DND-41 (cell line): ENCODE data around the gene TLCD3B.

Experiments used
- ATAC-seq: fragments of 200-7000 bp; cut with Tn5 transposase; 3 replicates; pipeline ENCODE4 v1.9.1; 2021; ENCODE audit warnings: low read depth; ENCODE audit not compliant: insufficient read depth
- DNase-seq: peaks from one replicate; pipeline ENCODE4 v3.0.0-alpha.2; 2020
- H2AFZ ChIP-seq: 2 replicates; pipeline ENCODE4 v1.6.0; 2012; ENCODE audit warnings: low read depth, low read length
- H3K27ac ChIP-seq: 2 replicates; pipeline ENCODE4 v1.5.1; 2012; ENCODE audit warnings: low read length, inconsistent platforms
- H3K27me3 ChIP-seq: fragments of 200-600 bp; sonication (generic); 2 replicates; pipeline ENCODE4 v1.6.0; 2012; ENCODE audit warnings: low read length, mild to moderate bottlenecking, inconsistent platforms; ENCODE audit not compliant: insufficient read depth, poor library complexity
- H3K36me3 ChIP-seq: 2 replicates; pipeline ENCODE4 v1.5.1; 2012; ENCODE audit warnings: low read length, inconsistent platforms; ENCODE audit not compliant: insufficient read depth
- H3K4me1 ChIP-seq: 2 replicates; pipeline ENCODE4 v1.5.1; 2012; ENCODE audit warnings: mild to moderate bottlenecking, low read length; ENCODE audit not compliant: insufficient read depth
- H3K4me2 ChIP-seq: 2 replicates; pipeline ENCODE4 v1.6.0; 2012; ENCODE audit warnings: mild to moderate bottlenecking, moderate library complexity, low read length, inconsistent platforms; ENCODE audit not compliant: insufficient read depth
- H3K4me3 ChIP-seq, 2 experiments: fragments of 200-600 bp in 1 of 2; shearing (Covaris generic) in 1 of 2; 2 replicates each; pipeline ENCODE4 v1.5.1; 2012 to 2016; ENCODE audit warnings: inconsistent platforms in 2 of 2, low read length in 2 of 2, mild to moderate bottlenecking in 2 of 2, low read depth in 1 of 2, moderate library complexity in 1 of 2
- H3K79me2 ChIP-seq: 2 replicates; pipeline ENCODE4 v1.6.0; 2012; ENCODE audit warnings: low read length, inconsistent platforms; ENCODE audit not compliant: insufficient read depth
- H3K9ac ChIP-seq: 2 replicates; pipeline ENCODE4 v1.6.0; 2012; ENCODE audit warnings: low read depth, mild to moderate bottlenecking, inconsistent platforms, low read length, moderate library complexity
- H3K9me3 ChIP-seq: 2 replicates; pipeline ENCODE4 v1.5.1; 2012; ENCODE audit warnings: low read length, moderate library complexity, mild to moderate bottlenecking, inconsistent platforms; ENCODE audit not compliant: insufficient read depth, severe bottlenecking
- H4K20me1 ChIP-seq: 2 replicates; pipeline ENCODE4 v1.6.0; 2012; ENCODE audit warnings: low read length; ENCODE audit not compliant: insufficient read depth
- CTCF ChIP-seq: IDR thresholded peaks from 2 replicates; pipeline ENCODE4 v1.5.1; 2012; ENCODE audit warnings: borderline replicate concordance, low read length, moderate library complexity, mild to moderate bottlenecking; ENCODE audit not compliant: poor library complexity, severe bottlenecking; ENCODE audit errors: extremely low read depth
- EZH2 ChIP-seq: IDR thresholded peaks from 3 replicates; pipeline ENCODE4 v1.6.1; 2012; ENCODE audit warnings: borderline replicate concordance, low read depth, mild to moderate bottlenecking, moderate library complexity, low read length, inconsistent platforms; ENCODE audit not compliant: severe bottlenecking

Gene TLCD3B

GRCh38 chr16:30077656-30078055 is 46.6 kb upstream of the TLCD3B start:
- TF ChIP-seq CTCF (no peak), EZH2 (no peak)
- Histone ChIP-seq H3K4me3 (peak overlapping the region in 1 of 2 experiments; percentile 70; a peak in 2 of 4 replicates), H3K79me2 (peaks cover 57% of the 10 kb centered on the region), H3K36me3 (peaks cover 57% of the 10 kb centered on the region), H3K9me3 (no peaks in the 10 kb centered on the region), H2AFZ (no peak overlapping the region), H3K27ac (peak overlapping the region; percentile 33; the same call in 1 of the 2 replicates), H3K4me1 (peaks cover 32% of the 10 kb centered on the region), H4K20me1 (peaks cover 46% of the 10 kb centered on the region), H3K4me2 (peak overlapping the region; percentile 96), H3K27me3 (no peaks in the 10 kb centered on the region), H3K9ac (peak overlapping the region; percentile 73; the same call in 1 of the 2 replicates)
- no peak for ATAC-seq
- DNase-seq = no peak

DNA sequence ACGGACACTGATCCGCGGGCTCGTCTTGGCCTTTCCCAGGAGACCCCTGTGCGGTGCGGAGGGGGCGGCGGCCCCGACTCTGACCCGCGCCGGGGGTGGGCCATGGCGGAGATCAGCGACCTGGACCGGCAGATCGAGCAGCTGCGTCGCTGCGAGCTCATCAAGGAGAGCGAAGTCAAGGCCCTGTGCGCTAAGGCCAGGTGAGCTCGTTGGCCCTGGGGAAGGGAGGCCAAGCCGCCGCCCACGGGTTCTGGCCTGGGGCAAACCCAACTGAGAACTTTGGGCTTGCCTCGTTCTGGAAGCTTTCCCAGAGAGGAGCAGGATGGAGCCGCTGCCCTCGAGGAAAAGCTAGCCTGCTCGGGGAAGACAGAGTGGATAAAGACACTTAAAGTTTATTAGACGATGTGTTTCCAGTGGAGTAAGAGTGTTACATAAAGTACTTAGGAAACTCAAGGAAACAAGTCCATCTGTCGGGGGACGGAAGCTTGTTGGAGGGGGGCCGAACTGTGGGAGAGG is 45.3 kb upstream of the TLCD3B start:
- Histone ChIP-seq H3K4me1 (peaks cover 32% of the 10 kb centered on the region), H2AFZ (peak overlapping the region; percentile 59), H3K9me3 (no peaks in the 10 kb centered on the region), H3K4me3 (peak overlapping the region; percentile 65 to 70), H3K36me3 (peaks cover 59% of the 10 kb centered on the region), H3K9ac (peak overlapping the region; percentile 73), H4K20me1 (peaks cover 41% of the 10 kb centered on the region), H3K79me2 (peaks cover 57% of the 10 kb centered on the region), H3K27ac (peak overlapping the region; percentile 76), H3K27me3 (no peaks in the 10 kb centered on the region), H3K4me2 (peak overlapping the region; percentile 96)
- DNase-seq (no peak), ATAC-seq (peak; percentile 37)
- TF ChIP-seq CTCF (no peak), EZH2 (no peak)

DNA sequence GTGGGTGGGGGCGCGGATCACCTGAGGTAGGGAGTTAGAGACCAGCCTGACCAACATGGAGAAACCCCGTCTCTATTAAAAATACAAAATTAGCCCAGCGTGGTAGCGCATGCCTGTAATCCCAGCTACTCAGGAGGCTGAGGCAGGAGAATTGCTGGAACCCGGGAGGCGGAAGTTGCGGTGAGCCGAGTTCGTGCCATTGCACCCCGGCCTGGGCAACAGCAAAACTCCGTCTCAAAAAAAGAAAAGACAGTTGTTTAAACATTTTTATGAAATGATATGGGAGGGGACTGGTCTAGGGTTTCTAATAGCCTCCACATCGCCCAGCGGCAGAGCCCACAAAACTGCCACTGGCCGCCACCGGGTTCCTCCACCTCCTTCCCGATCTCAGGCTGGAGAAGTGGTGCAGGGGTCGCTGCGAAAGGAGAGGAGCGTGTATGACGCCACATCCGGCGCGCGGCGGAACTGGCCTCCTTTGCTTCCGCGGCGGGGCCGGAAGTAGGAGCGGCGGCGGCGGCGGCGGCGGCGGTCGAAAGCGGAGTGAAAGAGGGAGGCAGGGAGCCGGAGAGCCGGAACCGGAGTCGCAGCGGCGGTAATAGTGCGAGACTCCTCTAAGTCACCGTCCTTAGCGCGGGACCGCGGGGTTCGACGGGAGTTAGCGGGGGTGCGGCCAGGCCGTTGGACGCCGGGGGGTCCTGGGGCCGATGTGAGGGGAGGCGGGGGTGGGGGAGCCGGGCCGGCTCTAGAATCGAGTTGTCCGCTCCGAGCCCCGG is 44.6 kb upstream of the TLCD3B start, which contains the start of gene PPP4C:
PPP4C (plus strand) TSS at position 492 of the 773 bp plus-strand sequence. CDS start 384 bp downstream, outside the sequence.
- Histone ChIP-seq H3K79me2 (peaks cover 51% of the 10 kb centered on the region), H2AFZ (peak within 1 kb of the TSS; percentile 65), H4K20me1 (peaks cover 35% of the 10 kb centered on the region), H3K9me3 (no peaks in the 10 kb centered on the region), H3K27me3 (no peaks in the 10 kb centered on the region), H3K27ac (peak within 1 kb of the TSS; percentile 76), H3K4me2 (peak within 1 kb of the TSS; percentile 96), H3K36me3 (peaks cover 59% of the 10 kb centered on the region), H3K9ac (peak within 1 kb of the TSS; percentile 73), H3K4me1 (peaks cover 32% of the 10 kb centered on the region), H3K4me3 (peak within 1 kb of the TSS; percentile 65 to 70)
- no peak for TF ChIP-seq EZH2
- peak; percentile 40 for TF ChIP-seq CTCF
- DNase-seq (peak; percentile 90), ATAC-seq (peak; percentile 90)
